Activated CD8-positive, alpha-beta memory T cell treated with anti-CD3 and anti-CD28 coated beads, Interleukin-2, amount 10 ng/mL, durations not matched to agents 7 days and 5 days (primary cell): ENCODE data around the gene MT1M. TPM values are rescaled to one million over a fixed set of nuclear protein-coding genes. Genes with fewer than 3 reads are reported as not detected.

Experiments
- ATAC-seq: fragments of 150-1000 bp; cut with Tn5 transposase; one replicate; pipeline ENCODE4 v1.10.0; 2021; ENCODE audit warnings: moderate library complexity
- CTCF ChIA-PET: fragments of 350-600 bp; sonication (Branson Sonifier 250); formaldehyde crosslinking; loops from one replicate; lab custom pipeline; 2021; ENCODE audit warnings: antibody characterized with exemption; lab: Charles Lee
- DNase-seq: peaks from one replicate; pipeline ENCODE4 v3.0.0-alpha.2; 2020
- H3K27ac Mint-ChIP-seq: one replicate; pipeline ENCODE4 v1.8.0; 2021; ENCODE audit warnings: mild to moderate bottlenecking, mixed read lengths
- H3K27me3 Mint-ChIP-seq: one replicate; pipeline ENCODE4 v1.8.0; 2021; ENCODE audit warnings: mixed read lengths
- H3K36me3 Mint-ChIP-seq: one replicate; pipeline ENCODE4 v1.8.0; 2021; ENCODE audit warnings: mild to moderate bottlenecking, mixed read lengths
- H3K4me1 Mint-ChIP-seq: one replicate; pipeline ENCODE4 v1.8.0; 2021; ENCODE audit warnings: mixed read lengths
- H3K4me3 Mint-ChIP-seq: one replicate; pipeline ENCODE4 v1.8.0; 2021; ENCODE audit warnings: mild to moderate bottlenecking, moderate library complexity, mixed read lengths
- H3K9me3 Mint-ChIP-seq: one replicate; pipeline ENCODE4 v1.8.0; 2022; ENCODE audit warnings: low read depth, mixed read lengths
- total RNA-seq, 2 experiments: library from RNA; stranded (reverse); gene quantifications; one replicate each; pipeline ENCODE4 v1.2.3, GENCODE V29; 2021

The MT1M gene
- total RNA-seq, 2 experiments from 2014 or later, result not detected

DNA sequence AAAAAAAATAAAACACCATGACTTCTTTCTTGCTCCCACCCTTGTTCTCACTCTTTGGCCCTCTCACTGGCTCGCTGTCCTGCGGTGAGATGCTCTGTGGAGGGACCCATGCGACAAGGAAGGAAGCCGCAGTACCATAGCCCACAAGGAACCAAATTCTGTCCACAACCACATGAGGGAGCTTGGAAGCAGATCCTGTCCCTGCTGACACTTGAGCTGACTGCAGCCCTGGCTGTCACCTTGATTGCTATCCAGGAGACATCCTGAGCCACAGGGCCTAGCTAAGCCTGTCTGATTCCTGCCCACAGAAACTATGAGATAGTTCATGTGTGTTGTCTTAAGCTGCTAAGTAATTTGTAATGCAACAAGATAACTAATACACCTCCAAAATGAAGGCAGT lies 28.9 kb upstream of the MT1M start:
- Mint-ChIP-seq H3K4me1 (peaks cover 25% of the 10 kb centered on the region), H3K36me3 (no peaks in the 10 kb centered on the region), H3K27me3 (peaks cover 18% of the 10 kb centered on the region), H3K27ac (no peak overlapping the region), H3K9me3 (no peaks in the 10 kb centered on the region), H3K4me3 (no peak overlapping the region)
- DNase-seq (no peak), ATAC-seq (no peak)
- CTCF ChIA-PET, result interaction anchor here (0.7 to 1.8 kb wide), 7 partner anchors 12 to 98 kb away, joined by 3 to 8 read pairs (median 3); partner anchors contain the start of gene MT1E

DNA sequence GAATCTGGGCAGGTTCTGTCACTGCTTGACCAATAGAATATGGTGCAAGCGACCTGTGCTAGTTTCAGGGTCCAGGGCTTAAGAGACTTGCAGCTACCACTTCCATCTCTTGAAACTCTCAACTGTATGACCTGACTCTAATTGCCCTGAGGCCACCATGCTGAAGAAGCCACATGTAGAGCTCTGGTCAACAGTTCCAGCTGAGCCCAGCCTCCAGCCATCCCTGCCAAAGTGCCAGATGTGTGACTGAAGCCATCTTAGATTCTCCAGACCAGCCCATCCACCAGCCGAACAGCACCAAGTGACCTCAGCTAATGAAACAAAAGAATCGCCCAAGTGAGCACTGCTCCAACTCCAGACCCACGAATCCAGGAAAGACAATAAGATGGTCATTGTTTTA lies 27.5 kb upstream of the MT1M start:
- Mint-ChIP-seq H3K9me3 (no peaks in the 10 kb centered on the region), H3K27ac (no peak overlapping the region), H3K27me3 (peaks cover 14% of the 10 kb centered on the region), H3K36me3 (no peaks in the 10 kb centered on the region), H3K4me1 (peaks cover 30% of the 10 kb centered on the region), H3K4me3 (no peak overlapping the region)
- ATAC-seq (no peak), DNase-seq (no peak)
- CTCF ChIA-PET, result interaction anchor here (1.2 to 2.0 kb wide), 5 partner anchors 9 to 96 kb away, joined by 3 to 6 read pairs (median 5); no protein-coding TSS in a partner anchor

DNA sequence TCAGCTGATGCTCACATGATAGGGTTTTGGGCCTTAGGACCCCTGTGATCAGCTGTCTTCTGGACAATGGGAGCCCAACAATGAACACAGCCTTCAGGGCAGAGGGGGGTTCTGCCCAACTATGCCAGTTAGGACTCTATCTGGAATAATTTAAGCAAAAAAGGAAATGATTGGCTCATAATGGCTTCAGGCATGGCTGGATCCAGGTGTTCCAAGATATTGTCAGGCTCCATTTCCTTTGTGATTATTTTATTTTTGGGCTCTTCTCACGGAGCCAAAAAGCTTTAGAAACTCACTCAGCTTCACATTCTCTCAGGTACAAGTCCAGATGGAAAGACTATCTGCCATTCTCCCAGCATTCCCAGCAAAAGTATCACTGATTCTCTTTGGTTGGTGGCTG lies 27.0 kb upstream of the MT1M start:
- no peak overlapping the region for H3K27ac Mint-ChIP-seq

DNA sequence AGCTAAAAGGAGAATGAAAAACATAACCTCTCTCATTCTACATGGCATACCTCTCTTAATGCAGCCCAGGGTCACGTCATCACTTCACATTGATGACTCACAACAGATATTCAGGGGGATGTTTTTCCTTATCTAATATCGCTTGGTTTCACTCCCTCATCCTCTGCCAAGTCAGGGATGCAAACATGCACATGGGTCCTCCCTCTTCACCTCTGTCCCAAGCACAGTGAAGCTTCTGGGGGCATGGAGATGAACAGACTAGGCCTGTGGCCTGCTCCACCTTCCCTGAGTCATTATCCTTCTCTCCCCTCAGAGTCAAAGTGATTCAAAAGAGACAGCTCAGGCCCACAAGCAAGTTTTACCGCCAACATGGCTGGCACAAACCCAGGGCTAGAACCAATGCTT lies 26.4 kb upstream of the MT1M start:
- Mint-ChIP-seq H3K36me3 (no peaks in the 10 kb centered on the region), H3K9me3 (no peaks in the 10 kb centered on the region), H3K4me3 (no peak overlapping the region), H3K4me1 (peaks cover 37% of the 10 kb centered on the region), H3K27me3 (peaks cover 7% of the 10 kb centered on the region), H3K27ac (peak overlapping the region; percentile 3)
- no peak for ATAC-seq
- CTCF ChIA-PET, result interaction anchor here (1.3 to 3.9 kb wide), 6 partner anchors 10 to 95 kb away, joined by 4 to 15 read pairs (median 6); no protein-coding TSS in a partner anchor
- DNase-seq, result no peak

More for the DNA sequence above, 27.0 kb upstream of the MT1M start:
- no peak for ATAC-seq
- DNase-seq, result no peak
- peaks cover 32% of the 10 kb centered on the region for H3K4me1 Mint-ChIP-seq
- no peaks in the 10 kb centered on the region for H3K36me3 Mint-ChIP-seq
- H3K9me3 Mint-ChIP-seq, result no peaks in the 10 kb centered on the region
- CTCF ChIA-PET, result interaction anchor here (1.2 to 2.0 kb wide), 5 partner anchors 9 to 96 kb away, joined by 3 to 6 read pairs (median 5); no protein-coding TSS in a partner anchor
- no peak overlapping the region for H3K4me3 Mint-ChIP-seq
- peaks cover 10% of the 10 kb centered on the region for H3K27me3 Mint-ChIP-seq

DNA sequence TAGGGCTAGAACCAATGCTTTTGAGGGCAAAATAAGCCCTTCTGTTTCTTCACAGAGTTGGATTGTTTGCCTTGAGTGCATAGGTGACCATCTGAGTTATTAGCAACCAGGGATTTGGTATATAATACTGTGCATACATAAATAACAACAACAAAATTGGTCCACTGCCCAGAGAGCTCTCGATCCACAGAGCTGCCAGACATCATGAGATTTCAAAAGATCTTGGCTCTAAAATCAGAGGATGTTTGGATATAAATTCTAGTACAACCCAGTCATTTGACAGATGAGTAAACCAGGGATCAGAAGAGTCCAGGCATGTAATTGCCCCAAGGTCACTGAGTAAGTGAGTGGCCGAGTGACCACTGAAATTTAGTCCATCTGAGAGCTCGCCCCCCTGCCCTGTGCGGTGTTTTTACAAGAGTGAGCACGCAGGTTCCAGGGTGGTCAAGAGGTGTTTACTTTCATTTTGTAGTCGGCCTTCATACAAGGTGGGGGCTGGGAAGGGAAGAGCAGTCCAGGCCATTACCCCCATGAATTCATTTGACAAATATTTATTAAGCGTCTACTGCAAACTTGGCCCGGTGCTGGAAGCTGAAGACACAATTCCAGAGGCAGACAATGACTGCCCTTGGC lies 25.9 kb upstream of the MT1M start:
- CTCF ChIA-PET, result interaction anchor here (0.9 to 3.9 kb wide), 6 partner anchors 10 to 96 kb away, joined by 3 to 15 read pairs (median 6); no protein-coding TSS in a partner anchor
- no peak for DNase-seq
- Mint-ChIP-seq H3K36me3 (no peaks in the 10 kb centered on the region), H3K4me1 (peaks cover 42% of the 10 kb centered on the region), H3K27me3 (peaks cover 4% of the 10 kb centered on the region), H3K9me3 (no peaks in the 10 kb centered on the region), H3K27ac (peak overlapping the region; percentile 55), H3K4me3 (no peak overlapping the region)
- ATAC-seq, result no peak

DNA sequence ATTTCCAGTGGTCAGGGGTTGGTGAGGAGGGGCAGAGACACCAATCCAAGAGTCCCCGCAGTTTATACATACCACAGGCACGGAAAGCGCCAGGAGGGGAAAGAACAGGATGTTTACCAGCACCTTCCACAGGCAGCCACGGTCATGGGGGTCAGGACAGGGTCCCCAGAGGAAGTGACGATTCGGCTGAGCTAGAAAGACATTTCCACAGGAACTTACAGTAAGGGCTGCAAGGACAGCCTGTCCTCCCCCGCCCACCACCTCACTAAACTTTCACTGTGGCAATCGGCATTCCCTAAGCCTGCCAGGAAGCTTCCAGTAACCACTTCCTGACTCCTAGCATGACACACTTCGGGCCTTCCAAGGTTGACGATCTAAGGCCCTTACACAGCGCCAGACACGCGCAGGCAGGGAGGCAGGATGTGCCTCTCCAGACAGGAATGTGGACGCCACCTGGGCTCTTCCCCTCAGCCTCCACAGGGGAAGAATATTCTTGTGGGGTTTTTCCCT lies 25.3 kb upstream of the MT1M start:
- no peak for ATAC-seq
- DNase-seq, result no peak
- Mint-ChIP-seq H3K4me1 (peaks cover 44% of the 10 kb centered on the region), H3K4me3 (no peak overlapping the region), H3K36me3 (no peaks in the 10 kb centered on the region), H3K27ac (peak overlapping the region; percentile 55), H3K27me3 (peaks cover 1% of the 10 kb centered on the region), H3K9me3 (no peaks in the 10 kb centered on the region)
- CTCF ChIA-PET, result interaction anchor here (0.9 to 3.9 kb wide), 5 partner anchors 31 to 95 kb away, joined by 3 to 15 read pairs (median 6); no protein-coding TSS in a partner anchor

DNA sequence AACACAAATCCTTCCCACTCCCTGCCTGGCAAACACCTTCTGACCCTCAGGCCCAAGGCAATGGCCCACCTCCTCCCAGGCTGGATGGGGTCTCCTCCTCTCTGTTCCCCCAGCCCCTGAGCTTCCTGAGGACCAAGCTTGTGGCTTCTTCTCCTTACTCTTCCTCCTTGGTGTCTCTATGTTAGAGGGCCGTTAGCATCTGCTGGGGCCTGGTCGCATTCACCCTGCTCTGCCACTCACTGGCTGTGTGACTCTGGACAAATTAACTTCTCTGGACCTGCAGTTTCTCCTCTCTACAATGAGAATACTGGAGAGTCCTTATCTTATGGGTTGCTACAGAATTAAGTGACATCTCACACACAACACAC lies 24.8 kb upstream of the MT1M start:
- CTCF ChIA-PET, result interaction anchor here (1.5 to 3.9 kb wide), 4 partner anchors 31 to 94 kb away, joined by 5 to 15 read pairs (median 8); no protein-coding TSS in a partner anchor
- H3K27ac Mint-ChIP-seq, result peak overlapping the region; percentile 76
- no peaks in the 10 kb centered on the region for H3K27me3 Mint-ChIP-seq
- no peak for ATAC-seq
- H3K9me3 Mint-ChIP-seq, result no peaks in the 10 kb centered on the region
- no peaks in the 10 kb centered on the region for H3K36me3 Mint-ChIP-seq
- DNase-seq, result no peak
- peak overlapping the region; percentile 60 for H3K4me3 Mint-ChIP-seq
- H3K4me1 Mint-ChIP-seq, result peaks cover 49% of the 10 kb centered on the region

DNA sequence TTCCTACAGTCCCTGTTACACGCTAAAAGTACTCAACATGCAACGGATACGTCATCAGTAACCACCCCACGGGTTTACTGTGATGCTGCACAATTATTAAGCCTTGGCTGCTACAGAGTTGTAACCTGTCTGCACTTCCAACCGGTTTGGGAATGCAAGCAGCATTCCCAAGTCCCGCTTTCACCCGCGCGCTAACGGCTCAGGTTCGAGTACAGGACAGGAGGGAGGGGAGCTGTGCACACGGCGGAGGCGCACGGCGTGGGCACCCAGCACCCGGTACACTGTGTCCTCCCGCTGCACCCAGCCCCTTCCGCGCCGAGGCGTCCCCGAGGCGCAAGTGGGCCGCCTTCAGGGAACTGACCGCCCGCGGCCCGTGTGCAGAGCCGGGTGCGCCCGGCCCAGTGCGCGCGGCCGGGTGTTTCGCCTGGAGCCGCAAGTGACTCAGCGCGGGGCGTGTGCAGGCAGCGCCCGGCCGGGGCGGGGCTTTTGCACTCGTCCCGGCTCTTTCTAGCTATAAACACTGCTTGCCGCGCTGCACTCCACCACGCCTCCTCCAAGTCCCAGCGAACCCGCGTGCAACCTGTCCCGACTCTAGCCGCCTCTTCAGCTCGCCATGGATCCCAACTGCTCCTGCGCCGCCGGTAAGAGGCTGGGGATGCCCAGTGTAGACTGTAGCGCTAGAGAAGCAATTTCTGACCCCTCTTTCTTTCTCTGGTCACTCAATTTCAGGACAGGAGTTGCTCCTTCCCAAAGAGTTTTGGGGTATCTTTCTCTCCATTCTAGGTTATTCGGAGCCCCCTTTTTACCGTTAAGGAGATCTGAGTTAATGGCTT lies 24.2 kb upstream of the MT1M start, which contains the start of gene MT2A:
TSS of gene MT2A (plus strand) at position 542 of the 833 bp plus-strand sequence. CDS start at position 614, 72 bp downstream.
- ATAC-seq, result peak; percentile 93
- Mint-ChIP-seq H3K4me3 (peak within 1 kb of the TSS; percentile 95), H3K27me3 (no peaks in the 10 kb centered on the region), H3K9me3 (no peaks in the 10 kb centered on the region), H3K27ac (peak within 1 kb of the TSS; percentile 94), H3K36me3 (no peaks in the 10 kb centered on the region), H3K4me1 (peaks cover 50% of the 10 kb centered on the region)
- CTCF ChIA-PET, result interaction anchor here (0.7 to 3.9 kb wide), 7 partner anchors 8 to 94 kb away, joined by 3 to 15 read pairs (median 6); no protein-coding TSS in a partner anchor
- peak; percentile 96 for DNase-seq

DNA sequence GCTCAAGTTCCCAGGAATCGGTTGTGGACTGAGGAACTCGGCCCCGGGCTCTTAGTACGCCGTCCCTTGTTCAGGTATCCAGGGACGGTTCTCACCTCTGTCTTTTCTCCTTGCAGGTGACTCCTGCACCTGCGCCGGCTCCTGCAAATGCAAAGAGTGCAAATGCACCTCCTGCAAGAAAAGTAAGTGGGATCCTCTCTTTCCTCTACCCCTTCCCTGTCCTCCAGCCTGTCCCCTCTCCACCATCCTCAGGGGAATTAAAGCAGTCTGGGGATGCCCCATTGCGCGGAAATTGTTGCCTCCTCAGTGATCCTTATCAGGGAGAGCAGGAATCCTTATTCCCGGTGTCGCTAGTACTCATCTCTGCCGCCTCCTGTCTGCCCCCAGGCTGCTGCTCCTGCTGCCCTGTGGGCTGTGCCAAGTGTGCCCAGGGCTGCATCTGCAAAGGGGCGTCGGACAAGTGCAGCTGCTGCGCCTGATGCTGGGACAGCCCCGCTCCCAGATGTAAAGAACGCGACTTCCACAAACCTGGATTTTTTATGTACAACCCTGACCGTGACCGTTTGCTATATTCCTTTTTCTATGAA lies 23.5 kb upstream of the MT1M start:
- peak overlapping the region; percentile 95 for H3K4me3 Mint-ChIP-seq
- ATAC-seq, result no peak

DNA sequence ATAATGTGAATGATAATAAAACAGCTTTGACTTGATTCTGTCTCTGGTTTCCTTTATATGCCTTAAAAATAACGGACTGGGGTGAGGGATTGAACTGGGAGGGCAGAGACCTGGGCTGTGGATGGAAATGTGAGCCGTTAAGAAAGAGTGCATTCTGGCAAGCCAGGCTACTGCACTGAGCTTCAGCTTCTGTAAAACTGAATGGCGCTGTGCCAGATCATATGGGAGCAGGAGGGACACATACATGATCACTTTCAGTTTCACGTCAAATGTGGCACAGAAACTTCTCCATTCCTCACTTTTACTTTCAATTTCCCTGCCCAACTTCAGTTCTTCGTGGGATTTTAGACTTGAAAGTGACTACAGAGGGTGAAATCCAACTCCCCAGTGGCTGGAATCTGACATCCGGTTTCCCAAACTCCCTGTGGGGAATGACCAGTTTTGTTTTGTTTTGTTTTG lies 23.0 kb upstream of the MT1M start:
- peaks cover 59% of the 10 kb centered on the region for H3K4me1 Mint-ChIP-seq
- no peaks in the 10 kb centered on the region for H3K9me3 Mint-ChIP-seq
- CTCF ChIA-PET, result interaction anchor here (0.8 to 3.9 kb wide), 5 partner anchors 9 to 92 kb away, joined by 3 to 15 read pairs (median 6); no protein-coding TSS in a partner anchor
- H3K27ac Mint-ChIP-seq, result peak overlapping the region; percentile 94
- no peaks in the 10 kb centered on the region for H3K36me3 Mint-ChIP-seq
- peak; percentile 83 for DNase-seq
- no peaks in the 10 kb centered on the region for H3K27me3 Mint-ChIP-seq
- peak; percentile 46 for ATAC-seq
- H3K4me3 Mint-ChIP-seq, result peak overlapping the region; percentile 95

More for the DNA sequence above, 23.5 kb upstream of the MT1M start:
- peak overlapping the region; percentile 94 for H3K27ac Mint-ChIP-seq
- no peak for DNase-seq
- no peaks in the 10 kb centered on the region for H3K27me3 Mint-ChIP-seq
- H3K9me3 Mint-ChIP-seq, result no peaks in the 10 kb centered on the region
- H3K4me1 Mint-ChIP-seq, result peaks cover 54% of the 10 kb centered on the region
- CTCF ChIA-PET, result interaction anchor here (1.5 to 3.9 kb wide), 4 partner anchors 8 to 93 kb away, joined by 3 to 15 read pairs (median 8); no protein-coding TSS in a partner anchor
- no peaks in the 10 kb centered on the region for H3K36me3 Mint-ChIP-seq

DNA sequence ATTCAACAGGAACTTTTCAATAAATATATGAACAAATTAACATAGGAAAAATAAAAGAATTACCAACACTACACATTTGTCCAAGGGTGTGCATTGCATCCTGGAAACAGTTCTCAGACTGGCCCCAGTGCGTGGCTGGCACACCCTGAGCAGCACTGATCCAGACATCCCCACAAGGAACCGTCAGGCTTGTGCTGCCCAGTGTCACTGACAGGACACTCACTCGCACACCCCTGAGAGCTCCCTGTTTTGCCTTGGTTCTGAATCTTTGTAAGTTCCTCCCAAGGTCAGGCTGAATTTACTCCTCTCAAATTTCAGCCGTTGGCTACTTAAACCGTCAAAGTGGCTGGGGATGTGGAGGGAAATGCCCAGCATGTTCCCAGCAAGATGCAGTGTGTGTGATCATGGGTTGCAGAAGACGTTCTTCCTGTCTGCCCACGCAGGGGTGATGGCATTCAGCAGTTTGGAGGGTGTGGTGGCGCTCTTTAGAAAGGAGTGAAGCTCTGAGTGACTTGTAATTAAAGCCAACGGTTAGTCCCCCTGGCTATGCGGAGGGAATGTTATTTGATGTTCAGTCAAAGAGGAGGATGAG lies 22.3 kb upstream of the MT1M start:
- ATAC-seq (peak; percentile 17), DNase-seq (peak; percentile 75)
- peak overlapping the region; percentile 95 for H3K4me3 Mint-ChIP-seq
- peaks cover 66% of the 10 kb centered on the region for H3K4me1 Mint-ChIP-seq
- H3K9me3 Mint-ChIP-seq, result no peaks in the 10 kb centered on the region
- no peaks in the 10 kb centered on the region for H3K27me3 Mint-ChIP-seq
- peak overlapping the region; percentile 94 for H3K27ac Mint-ChIP-seq
- H3K36me3 Mint-ChIP-seq, result no peaks in the 10 kb centered on the region
- CTCF ChIA-PET, result interaction anchor here (0.8 to 2.7 kb wide), 3 partner anchors 9 to 92 kb away, joined by 3 to 10 read pairs (median 6); no protein-coding TSS in a partner anchor

DNA sequence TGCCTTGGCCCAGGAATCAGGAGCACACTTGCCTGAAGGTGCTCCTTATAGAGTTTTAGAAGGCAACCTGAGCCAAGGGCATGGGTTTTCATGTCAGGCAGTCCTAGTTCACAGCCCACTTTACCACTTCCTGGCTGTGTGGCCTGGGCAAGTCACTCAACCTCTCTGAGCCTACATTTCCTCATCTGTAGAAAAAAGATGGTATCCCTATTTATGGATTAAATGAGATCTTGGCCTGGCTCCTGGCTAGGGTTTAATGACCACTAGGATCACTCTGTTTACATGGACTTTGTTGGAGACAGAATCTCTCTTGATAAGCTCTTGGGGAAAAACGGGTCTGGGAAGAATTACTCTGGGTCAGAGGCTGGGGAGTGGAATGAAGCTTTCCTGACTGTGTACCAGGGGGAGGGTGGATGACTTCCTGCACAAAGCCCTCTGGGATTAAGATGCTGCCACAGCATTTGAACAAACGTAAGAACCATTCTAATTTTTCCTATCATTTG lies 21.8 kb upstream of the MT1M start:
- Mint-ChIP-seq H3K4me3 (peak overlapping the region; percentile 95), H3K27me3 (no peaks in the 10 kb centered on the region), H3K9me3 (no peaks in the 10 kb centered on the region), H3K36me3 (no peaks in the 10 kb centered on the region), H3K27ac (peak overlapping the region; percentile 94), H3K4me1 (peaks cover 69% of the 10 kb centered on the region)
- DNase-seq (peak; percentile 74), ATAC-seq (no peak)
- CTCF ChIA-PET, result interaction anchor here (2.0 to 4.1 kb wide), 4 partner anchors 10 to 91 kb away, joined by 6 to 12 read pairs (median 9); no protein-coding TSS in a partner anchor
